Measurements from ENCODE around the gene SYT1. TPM values are rescaled to one million over a fixed set of nuclear protein-coding genes. Genes with fewer than 3 reads are reported as not detected.

Gene SYT1
- total and polyA plus RNA-seq, 2 of the 8 experiments (the other 6 are each of a cell fraction or from before 2014, with no cell fraction given): 11.0 to 34.6 TPM

DNA sequence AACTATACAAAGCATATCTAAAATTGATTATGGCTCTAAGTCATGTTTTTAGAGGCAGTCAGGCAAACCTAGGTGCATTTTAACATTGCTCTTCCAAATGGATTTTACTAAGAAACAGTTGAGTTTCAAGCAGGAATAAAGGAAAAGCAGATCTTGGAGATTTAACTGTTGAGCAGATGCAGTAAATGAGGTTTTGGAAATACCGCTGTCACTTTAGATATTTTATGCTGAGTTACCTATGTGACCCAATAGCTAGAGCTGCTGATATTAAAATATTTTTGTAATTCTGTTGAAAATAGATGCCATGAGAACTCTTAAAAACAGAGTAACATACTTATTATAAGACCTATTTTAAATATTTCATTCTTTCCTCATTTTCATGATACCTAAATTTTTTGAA is 181.4 kb downstream of the SYT1 start:
- no peaks in the 10 kb centered on the region for H3K23me2 ChIP-seq (ENCODE audit: low read depth, low read length)
- TF ChIP-seq BCL11A (IDR thresholded peaks at IDR 0.05; ENCODE audit: low read depth in 2 of 2, low read length in 2 of 2) (no peak), RFX5 (IDR thresholded peaks at IDR 0.05; ENCODE audit: borderline replicate concordance, low read depth, low read length) (no peak), TEAD4 (IDR thresholded peaks at IDR 0.05; ENCODE audit: low read depth, low read length) (no peak)
- TF ChIP-seq, protein P1, sequence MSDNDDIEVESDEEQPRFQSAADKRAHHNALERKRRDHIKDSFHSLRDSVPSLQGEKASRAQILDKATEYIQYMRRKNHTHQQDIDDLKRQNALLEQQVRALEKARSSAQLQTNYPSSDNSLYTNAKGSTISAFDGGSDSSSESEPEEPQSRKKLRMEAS (IDR thresholded peaks at IDR 0.05): no peak
- no peak overlapping the region for H2BK15ac ChIP-seq (ENCODE audit: low read length)
- H2BK20ac ChIP-seq (ENCODE audit: low read length): no peak overlapping the region
- H2AK5ac ChIP-seq (ENCODE audit: low read depth, low read length): no peak overlapping the region
- H2BK5ac ChIP-seq (ENCODE audit: low read depth, low read length): no peak overlapping the region
- H3K18ac ChIP-seq (ENCODE audit: extremely low read depth, low read length): no peak overlapping the region
- H2BK120ac ChIP-seq (replicated peaks; ENCODE audit: low read depth, low read length): no peak overlapping the region
- ChIA-PET POLR2A (ENCODE audit: partially characterized antibody) (no interaction called here), CTCF (ENCODE audit: partially characterized antibody) (no interaction called here)
- peak overlapping the region in 1 of 2 experiments; percentile 44; a peak in 1 of 4 replicates for H3K4me2 ChIP-seq (ENCODE audit: insufficient read depth in 1 of 2, low read depth in 2 of 2, low read length in 2 of 2)
- FAIRE-seq (no peak), DNase-seq (ENCODE audit: low read depth in 1 of 2, low spot score in 2 of 2) (no peak)
- no peaks in the 10 kb centered on the region; the same call in 1 of the 2 replicates for H3K79me1 ChIP-seq (ENCODE audit: low read depth, low read length)
- no peaks in the 10 kb centered on the region for H3K27me3 ChIP-seq (replicated peaks in 1 of 4; ENCODE audit: control insufficient read depth in 3 of 4, extremely low read depth in 1 of 4, insufficient read depth in 3 of 4, low read length in 3 of 4)
- H3K9ac ChIP-seq (replicated peaks in 1 of 4; ENCODE audit: extremely low read depth in 1 of 4, low read depth in 3 of 4, low read length in 3 of 4): no peak overlapping the region
- H3K56ac ChIP-seq (replicated peaks; ENCODE audit: insufficient read length, low read depth, low read length): no peak overlapping the region
- no peaks in the 10 kb centered on the region for H3K4me1 ChIP-seq (replicated peaks in 1 of 4; ENCODE audit: control insufficient read depth in 3 of 4, insufficient read depth in 4 of 4, low read length in 3 of 4)
- no peak overlapping the region for H4K91ac ChIP-seq (replicated peaks; ENCODE audit: insufficient read length, low read length)
- peaks cover 0 to 4% of the 10 kb centered on the region in 2 experiments; a peak in 2 of 4 replicates for H3K79me2 ChIP-seq (ENCODE audit: control insufficient read depth in 1 of 2, insufficient read depth in 2 of 2, low read length in 2 of 2)
- H3K36me3 ChIP-seq (ENCODE audit: control insufficient read depth in 2 of 4, insufficient read depth in 4 of 4, low read length in 3 of 4): peaks cover 0 to 4% (median 0%) of the 10 kb centered on the region in 4 experiments; a peak in 1 of 8 replicates
- H3K9me3 ChIP-seq (ENCODE audit: insufficient read depth in 2 of 2, low read depth in 1 of 2, low read length in 1 of 2): no peaks in the 10 kb centered on the region
- H2BK12ac ChIP-seq (ENCODE audit: low read depth, low read length): no peak overlapping the region
- H4K8ac ChIP-seq (ENCODE audit: extremely low read depth, insufficient read depth, low read length): no peak overlapping the region
- 100% methylated on average over 1 of the region's 1 CpG; no CpG with 5 or more reads in 1 of the 2 experiments for WGBS, 2 experiments (ENCODE audit: extremely low coverage in 1 of 2, insufficient coverage in 1 of 2, insufficient read length in 1 of 2, insufficient replicate concordance in 2 of 2, low coverage in 1 of 2, low lambda C conversion rate in 2 of 2, missing lambda C conversion rate in 1 of 2)
- no peak overlapping the region for H4K5ac ChIP-seq (ENCODE audit: insufficient read length, low read depth, low read length)
- H2AFZ ChIP-seq (ENCODE audit: low read length): no peak overlapping the region
- H3K4ac ChIP-seq (replicated peaks; ENCODE audit: insufficient read length, low read depth, low read length): no peak overlapping the region
- H4K20me1 ChIP-seq (replicated peaks in 1 of 2; ENCODE audit: control insufficient read depth in 1 of 2, insufficient read depth in 2 of 2, low read length in 2 of 2): no peaks in the 10 kb centered on the region
- H3K4me3 ChIP-seq (ENCODE audit: extremely low read depth in 1 of 4, insufficient read depth in 2 of 4, low read depth in 3 of 4, low read length in 4 of 4): peak overlapping the region in 1 of 4 experiments; percentile 51; a peak in 1 of 8 replicates
- H3K14ac ChIP-seq (ENCODE audit: insufficient read length): no peak overlapping the region
- H3K23ac ChIP-seq (ENCODE audit: insufficient read length): no peak overlapping the region
- H3K27ac ChIP-seq (ENCODE audit: low read depth, low read length): no peak overlapping the region

All from H1 (cell line).